HUES48 (cell line): ENCODE measurements around the gene ARFGAP1.

Experiments
- H3K27ac ChIP-seq: one replicate; pipeline ENCODE4 v1.7.0; 2013; ENCODE audit warnings: low read depth, low read length, inconsistent platforms
- H3K27me3 ChIP-seq: 2 replicates; pipeline ENCODE4 v1.6.1; 2013; ENCODE audit warnings: mild to moderate bottlenecking, low read length; ENCODE audit not compliant: control insufficient read depth, insufficient read depth
- H3K36me3 ChIP-seq: 2 replicates; pipeline ENCODE4 v1.6.1; 2013; ENCODE audit warnings: low read length; ENCODE audit not compliant: control insufficient read depth, insufficient read depth
- H3K4me1 ChIP-seq: 2 replicates; pipeline ENCODE4 v1.6.1; 2013; ENCODE audit warnings: mild to moderate bottlenecking, low read length; ENCODE audit not compliant: control insufficient read depth, insufficient read depth
- H3K4me3 ChIP-seq: 2 replicates; pipeline ENCODE4 v1.5.1; 2013; ENCODE audit warnings: mild to moderate bottlenecking, low read depth, low read length
- H3K9ac ChIP-seq: 2 replicates; pipeline ENCODE4 v1.6.1; 2013; ENCODE audit warnings: mild to moderate bottlenecking, low read depth, low read length, moderate library complexity
- H3K9me3 ChIP-seq: 2 replicates; pipeline ENCODE4 v1.6.1; 2013; ENCODE audit warnings: low read length; ENCODE audit not compliant: control insufficient read depth, insufficient read depth

The ARFGAP1 gene

GRCh38 chr20:63261060-63261794, 11.4 kb upstream of the ARFGAP1 start:
- Histone ChIP-seq H3K27ac (no peak overlapping the region), H3K36me3 (no peaks in the 10 kb centered on the region), H3K4me1 (no peaks in the 10 kb centered on the region), H3K9ac (no peak overlapping the region), H3K4me3 (no peak overlapping the region), H3K27me3 (0 out of 2 replicates have a peak, but pooled peaks cover 7% of the 10 kb centered on the region), H3K9me3 (no peaks in the 10 kb centered on the region)

GRCh38 chr20:63261795-63262528, 10.7 kb upstream of the ARFGAP1 start:
- no peak overlapping the region for H3K27ac ChIP-seq
- H3K4me1 ChIP-seq, result no peaks in the 10 kb centered on the region
- no peaks in the 10 kb centered on the region for H3K36me3 ChIP-seq
- H3K9me3 ChIP-seq, result no peaks in the 10 kb centered on the region
- no peak overlapping the region for H3K9ac ChIP-seq
- H3K27me3 ChIP-seq, result 0 out of 2 replicates have a peak, but pooled peaks cover 5% of the 10 kb centered on the region
- no peak overlapping the region for H3K4me3 ChIP-seq

GRCh38 chr20:63262836-63263235, 9.8 kb upstream of the ARFGAP1 start:
- H3K4me3 ChIP-seq, result no peak overlapping the region
- H3K27ac ChIP-seq, result no peak overlapping the region
- H3K27me3 ChIP-seq, result 0 out of 2 replicates have a peak, but pooled peaks cover 5% of the 10 kb centered on the region
- no peak overlapping the region for H3K9ac ChIP-seq
- no peaks in the 10 kb centered on the region for H3K36me3 ChIP-seq
- no peaks in the 10 kb centered on the region for H3K9me3 ChIP-seq
- no peaks in the 10 kb centered on the region for H3K4me1 ChIP-seq

- no peak overlapping the region for H3K27ac ChIP-seq
- no peaks in the 10 kb centered on the region for H3K36me3 ChIP-seq
- no peaks in the 10 kb centered on the region for H3K4me1 ChIP-seq
- H3K9ac ChIP-seq, result no peak overlapping the region
- H3K4me3 ChIP-seq, result no peak overlapping the region
- H3K9me3 ChIP-seq, result no peaks in the 10 kb centered on the region
- no peaks in the 10 kb centered on the region for H3K27me3 ChIP-seq
These were observed 8.6 kb upstream of the ARFGAP1 start for GRCh38 chr20:63264000-63264399.

GRCh38 chr20:63264519-63264918, 8.1 kb upstream of the ARFGAP1 start:
- no peak overlapping the region for H3K4me3 ChIP-seq
- no peak overlapping the region for H3K27ac ChIP-seq
- no peaks in the 10 kb centered on the region for H3K9me3 ChIP-seq
- no peak overlapping the region for H3K9ac ChIP-seq
- no peaks in the 10 kb centered on the region for H3K27me3 ChIP-seq
- H3K36me3 ChIP-seq, result no peaks in the 10 kb centered on the region
- no peaks in the 10 kb centered on the region for H3K4me1 ChIP-seq

GRCh38 chr20:63265891-63266515, 6.6 kb upstream of the ARFGAP1 start:
- Histone ChIP-seq H3K27me3 (no peaks in the 10 kb centered on the region), H3K36me3 (peaks cover 3% of the 10 kb centered on the region; the same call in 1 of the 2 replicates)

GRCh38 chr20:63267691-63268090, 4.9 kb upstream of the ARFGAP1 start:
- no peak overlapping the region for H3K4me3 ChIP-seq
- no peak overlapping the region for H3K27ac ChIP-seq
- peaks cover 3% of the 10 kb centered on the region; the same call in 1 of the 2 replicates for H3K36me3 ChIP-seq
- no peaks in the 10 kb centered on the region for H3K27me3 ChIP-seq
- no peaks in the 10 kb centered on the region for H3K4me1 ChIP-seq
- H3K9ac ChIP-seq, result no peak overlapping the region; the same call in 1 of the 2 replicates
- H3K9me3 ChIP-seq, result no peaks in the 10 kb centered on the region

More at GRCh38 chr20:63265891-63266515, 6.6 kb upstream of the ARFGAP1 start:
- Histone ChIP-seq H3K4me3 (no peak overlapping the region), H3K9ac (no peak overlapping the region), H3K4me1 (no peaks in the 10 kb centered on the region), H3K9me3 (no peaks in the 10 kb centered on the region), H3K27ac (no peak overlapping the region)

GRCh38 chr20:63268256-63268655, 4.4 kb upstream of the ARFGAP1 start:
- no peaks in the 10 kb centered on the region for H3K27me3 ChIP-seq

GRCh38 chr20:63268671-63269439, 3.8 kb upstream of the ARFGAP1 start:
- Histone ChIP-seq H3K27me3 (no peaks in the 10 kb centered on the region), H3K27ac (no peak overlapping the region), H3K9me3 (no peaks in the 10 kb centered on the region), H3K9ac (no peak overlapping the region), H3K4me3 (no peak overlapping the region), H3K4me1 (0 out of 2 replicates have a peak, but pooled peaks cover 2% of the 10 kb centered on the region), H3K36me3 (peaks cover 3% of the 10 kb centered on the region; the same call in 1 of the 2 replicates)

More at GRCh38 chr20:63268256-63268655, 4.4 kb upstream of the ARFGAP1 start:
- Histone ChIP-seq H3K9me3 (no peaks in the 10 kb centered on the region), H3K9ac (no peak overlapping the region; the same call in 1 of the 2 replicates), H3K4me1 (no peaks in the 10 kb centered on the region), H3K27ac (no peak overlapping the region), H3K4me3 (no peak overlapping the region), H3K36me3 (peaks cover 3% of the 10 kb centered on the region; the same call in 1 of the 2 replicates)

GRCh38 chr20:63269724-63270123, 2.9 kb upstream of the ARFGAP1 start:
- H3K9me3 ChIP-seq, result no peaks in the 10 kb centered on the region
- H3K27ac ChIP-seq, result no peak overlapping the region
- peaks cover 3% of the 10 kb centered on the region; the same call in 1 of the 2 replicates for H3K36me3 ChIP-seq
- H3K9ac ChIP-seq, result no peak overlapping the region
- no peaks in the 10 kb centered on the region for H3K27me3 ChIP-seq
- H3K4me3 ChIP-seq, result no peak overlapping the region
- H3K4me1 ChIP-seq, result 0 out of 2 replicates have a peak, but pooled peaks cover 4% of the 10 kb centered on the region
